Gastrocnemius medialis (tissue), 4 donors: ENCODE results near the gene NFRKB.

ENCODE experiments used
- POLR2A ChIP-seq, 2 donors: fragments of 450-650 bp; IDR thresholded peaks; one replicate each; pipeline ENCODE4 v1.6.1; 2017; ENCODE audit warnings: antibody characterized with exemption in 2 of 2, mild to moderate bottlenecking in 2 of 2, moderate library complexity in 2 of 2
- TF ChIP-seq, protein P1 (sequence below), 5 experiments: fragments of 450-650 bp in 3 of 5; fragments of 200-600 bp in 2 of 5; sonication (generic) in 2 of 5; IDR thresholded peaks in 4 of 5; conservative IDR thresholded peaks in 1 of 5; 1 replicate in 4 of 5; 2 replicates in 1 of 5; pipeline ENCODE4 v1.5.1; 2016 to 2019; ENCODE audit warnings: antibody characterized with exemption in 5 of 5, mild to moderate bottlenecking in 3 of 5, moderate library complexity in 3 of 5

DNA sequence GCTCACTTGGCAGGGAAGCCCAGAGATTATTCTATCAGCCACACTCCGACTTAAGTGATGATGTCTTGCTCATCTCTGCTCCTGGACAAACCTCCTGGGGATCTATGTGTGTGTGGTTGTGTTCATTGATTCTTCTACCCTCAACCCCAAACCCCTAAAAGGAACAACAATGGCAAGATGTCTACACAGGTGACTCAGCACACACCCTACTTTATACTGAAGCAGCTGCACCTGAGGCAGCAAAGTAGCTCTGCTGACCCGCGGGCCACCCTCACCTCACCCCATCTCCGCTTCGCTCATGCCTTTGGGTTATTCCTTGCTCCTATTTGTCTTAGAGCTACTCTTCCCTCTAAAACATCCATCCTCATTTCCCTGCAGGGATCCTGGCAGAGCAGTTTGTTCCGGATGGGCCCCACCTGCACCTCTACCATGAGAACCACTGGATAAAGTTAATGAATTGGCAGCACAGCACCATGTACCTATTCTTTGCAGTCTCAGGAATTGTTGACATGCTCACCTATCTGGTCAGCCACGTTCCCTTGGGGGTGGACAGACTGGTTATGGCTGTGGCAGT, 41.1 kb downstream of the NFRKB start:
- TF ChIP-seq, protein P1, sequence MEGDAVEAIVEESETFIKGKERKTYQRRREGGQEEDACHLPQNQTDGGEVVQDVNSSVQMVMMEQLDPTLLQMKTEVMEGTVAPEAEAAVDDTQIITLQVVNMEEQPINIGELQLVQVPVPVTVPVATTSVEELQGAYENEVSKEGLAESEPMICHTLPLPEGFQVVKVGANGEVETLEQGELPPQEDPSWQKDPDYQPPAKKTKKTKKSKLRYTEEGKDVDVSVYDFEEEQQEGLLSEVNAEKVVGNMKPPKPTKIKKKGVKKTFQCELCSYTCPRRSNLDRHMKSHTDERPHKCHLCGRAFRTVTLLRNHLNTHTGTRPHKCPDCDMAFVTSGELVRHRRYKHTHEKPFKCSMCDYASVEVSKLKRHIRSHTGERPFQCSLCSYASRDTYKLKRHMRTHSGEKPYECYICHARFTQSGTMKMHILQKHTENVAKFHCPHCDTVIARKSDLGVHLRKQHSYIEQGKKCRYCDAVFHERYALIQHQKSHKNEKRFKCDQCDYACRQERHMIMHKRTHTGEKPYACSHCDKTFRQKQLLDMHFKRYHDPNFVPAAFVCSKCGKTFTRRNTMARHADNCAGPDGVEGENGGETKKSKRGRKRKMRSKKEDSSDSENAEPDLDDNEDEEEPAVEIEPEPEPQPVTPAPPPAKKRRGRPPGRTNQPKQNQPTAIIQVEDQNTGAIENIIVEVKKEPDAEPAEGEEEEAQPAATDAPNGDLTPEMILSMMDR (IDR thresholded peaks at IDR 0.05 in 4 of 5, conservative IDR thresholded peaks at IDR 0.05 in 1 of 5) = no peak
- TF ChIP-seq POLR2A (IDR thresholded peaks at IDR 0.05) = no peak
